GM10266 (cell line): ENCODE data around the gene RYR3.

ENCODE experiments used
- DNase-seq: peaks from one replicate; pipeline ENCODE4 v3.0.0; 2012; ENCODE audit errors: extremely low spot score
- TF ChIP-seq, protein P1 (sequence below): IDR thresholded peaks from 2 replicates; pipeline ENCODE4 v1.5.1; 2012; ENCODE audit warnings: mild to moderate bottlenecking, low read depth; ENCODE audit not compliant: control insufficient read depth, insufficient read depth; ENCODE audit errors: missing control alignments

The RYR3 gene

DNA sequence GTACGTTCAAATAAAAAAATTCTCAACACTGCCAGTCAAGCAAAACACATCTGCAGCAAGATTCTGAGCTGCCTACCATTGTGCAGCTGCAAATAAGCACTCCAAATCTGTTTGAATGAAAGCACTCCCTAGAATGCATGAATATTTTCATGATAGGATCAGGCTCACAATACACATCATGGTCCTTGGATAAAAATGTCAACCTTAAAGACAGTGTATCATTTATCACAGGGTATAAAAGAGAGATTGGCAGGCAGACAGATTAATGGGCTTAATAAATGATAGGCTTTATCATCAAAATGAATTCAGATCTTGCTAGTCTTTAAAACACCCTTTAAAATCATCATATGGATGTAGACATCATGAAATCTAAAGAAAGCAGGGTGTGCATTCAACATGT lies 9.2 kb downstream of the RYR3 start:
- DNase-seq, result no peak
- TF ChIP-seq, protein P1, sequence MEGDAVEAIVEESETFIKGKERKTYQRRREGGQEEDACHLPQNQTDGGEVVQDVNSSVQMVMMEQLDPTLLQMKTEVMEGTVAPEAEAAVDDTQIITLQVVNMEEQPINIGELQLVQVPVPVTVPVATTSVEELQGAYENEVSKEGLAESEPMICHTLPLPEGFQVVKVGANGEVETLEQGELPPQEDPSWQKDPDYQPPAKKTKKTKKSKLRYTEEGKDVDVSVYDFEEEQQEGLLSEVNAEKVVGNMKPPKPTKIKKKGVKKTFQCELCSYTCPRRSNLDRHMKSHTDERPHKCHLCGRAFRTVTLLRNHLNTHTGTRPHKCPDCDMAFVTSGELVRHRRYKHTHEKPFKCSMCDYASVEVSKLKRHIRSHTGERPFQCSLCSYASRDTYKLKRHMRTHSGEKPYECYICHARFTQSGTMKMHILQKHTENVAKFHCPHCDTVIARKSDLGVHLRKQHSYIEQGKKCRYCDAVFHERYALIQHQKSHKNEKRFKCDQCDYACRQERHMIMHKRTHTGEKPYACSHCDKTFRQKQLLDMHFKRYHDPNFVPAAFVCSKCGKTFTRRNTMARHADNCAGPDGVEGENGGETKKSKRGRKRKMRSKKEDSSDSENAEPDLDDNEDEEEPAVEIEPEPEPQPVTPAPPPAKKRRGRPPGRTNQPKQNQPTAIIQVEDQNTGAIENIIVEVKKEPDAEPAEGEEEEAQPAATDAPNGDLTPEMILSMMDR, result no peak

DNA sequence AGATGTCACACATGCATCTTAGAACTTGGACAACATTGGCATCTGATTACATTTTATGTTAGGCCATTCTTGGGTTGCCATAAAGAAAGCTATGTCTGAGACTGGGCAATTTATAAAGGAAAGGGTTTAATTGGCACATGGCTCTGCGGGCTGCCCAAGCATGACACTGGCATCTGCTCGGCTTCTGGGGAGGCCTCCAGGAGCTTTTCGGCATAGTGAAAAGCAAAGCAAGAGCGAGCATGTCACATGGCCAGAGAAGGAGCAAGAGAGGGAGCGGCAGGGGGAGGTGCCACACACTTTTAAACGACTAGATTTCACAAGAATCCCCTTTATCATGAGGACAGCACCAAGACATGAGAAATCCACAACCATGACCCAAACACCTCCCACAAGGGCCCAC lies 11.3 kb downstream of the RYR3 start:
- no peak for DNase-seq
- TF ChIP-seq, protein P1, result no peak

DNA sequence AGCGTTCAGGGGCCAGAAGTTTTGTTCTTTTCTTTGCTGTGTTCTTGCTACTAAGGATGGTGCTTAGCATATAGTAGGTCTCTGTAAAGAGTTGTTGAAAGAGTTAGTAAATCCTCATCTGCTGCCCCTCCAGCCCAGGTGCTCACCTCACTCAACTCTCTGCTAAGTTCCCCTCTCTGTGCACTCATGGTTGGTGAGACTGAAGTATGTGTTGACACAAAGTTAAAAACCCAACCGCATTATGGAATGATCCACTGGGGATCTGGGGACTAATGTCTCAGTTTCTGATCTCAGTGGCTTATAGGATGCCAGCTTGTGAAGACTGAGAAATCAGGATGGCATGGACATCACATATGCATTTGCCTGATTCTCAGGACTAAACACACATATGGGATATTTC lies 13.8 kb downstream of the RYR3 start:
- TF ChIP-seq, protein P1, result no peak

DNA sequence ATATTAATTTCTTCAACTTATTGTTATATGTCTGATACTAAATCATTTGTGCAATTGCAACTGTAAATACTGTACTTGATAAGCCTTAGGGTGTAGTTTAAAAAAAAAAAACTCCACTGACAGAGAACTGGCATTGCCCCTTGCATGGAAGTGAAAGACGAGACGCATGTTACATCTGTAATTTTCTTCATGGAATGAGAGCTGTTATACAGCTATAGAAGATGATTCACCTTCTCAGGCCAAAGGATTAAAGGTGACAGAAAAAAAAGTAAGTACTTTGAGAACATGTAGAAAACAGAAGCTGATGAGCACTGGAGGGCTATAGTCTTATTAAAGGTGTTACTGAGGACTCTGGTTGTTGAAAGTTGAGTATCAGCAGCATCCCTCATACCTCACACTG lies 16.1 kb downstream of the RYR3 start:
- TF ChIP-seq, protein P1, result no peak
- no peak for DNase-seq

More for the DNA sequence above, 13.8 kb downstream of the RYR3 start:
- no peak for DNase-seq

DNA sequence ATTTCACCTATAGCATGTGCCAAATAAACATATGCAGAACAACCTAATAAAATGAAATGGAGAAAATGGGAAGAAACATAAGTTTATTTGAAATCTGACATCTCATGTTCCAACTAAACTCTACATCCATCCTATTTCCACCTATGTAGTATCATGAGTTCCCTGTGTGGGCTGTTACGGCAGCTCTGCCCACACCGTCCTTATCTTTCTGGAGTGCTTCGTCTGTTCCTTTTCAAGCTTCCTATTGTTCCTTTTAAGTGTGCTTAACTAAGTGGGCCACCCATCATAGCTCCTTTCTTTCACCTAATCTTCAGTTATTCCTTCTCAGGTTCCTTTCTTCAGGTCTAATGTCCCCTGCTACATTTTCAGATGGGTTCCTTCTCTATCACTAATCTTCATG lies 17.3 kb downstream of the RYR3 start:
- no peak for DNase-seq
- TF ChIP-seq, protein P1, result no peak

DNA sequence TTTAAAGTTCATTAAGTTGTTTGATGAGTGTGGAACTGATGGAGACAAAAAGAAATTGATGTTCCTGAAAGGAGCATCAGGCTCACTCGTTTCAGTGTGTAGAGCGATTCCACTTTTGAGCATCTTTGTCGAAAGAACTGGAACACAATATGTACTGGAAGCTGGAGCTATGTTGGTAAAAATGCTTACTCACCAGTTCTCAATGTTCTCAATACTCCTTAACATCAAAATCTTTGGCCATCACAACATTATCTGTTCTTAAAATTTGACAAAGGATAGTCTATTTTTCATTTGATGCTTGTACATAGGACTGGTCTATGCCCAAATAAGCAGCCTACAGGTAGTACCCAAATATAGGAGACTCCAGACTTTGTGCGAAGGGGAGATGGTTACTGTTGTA lies 18.7 kb downstream of the RYR3 start:
- DNase-seq, result no peak
- TF ChIP-seq, protein P1, result no peak

DNA sequence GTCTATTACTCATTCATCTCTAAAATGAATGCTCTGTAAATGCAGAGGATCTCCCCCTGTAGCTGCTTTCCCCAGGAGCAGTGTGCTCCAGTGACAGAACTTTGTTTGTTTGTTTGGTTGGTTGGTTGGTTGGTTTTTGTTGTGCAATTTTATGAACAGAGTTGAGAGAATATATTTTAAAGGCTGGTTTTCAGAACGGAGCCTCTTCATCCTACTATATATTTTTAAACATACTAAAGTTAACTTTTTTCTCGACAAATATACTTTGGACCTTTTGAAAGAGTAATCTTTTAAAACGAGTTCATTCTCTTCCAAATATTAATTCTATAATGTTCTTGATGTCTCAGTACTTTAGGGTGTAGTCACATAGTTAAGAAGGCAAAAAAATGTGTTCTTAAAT lies 20.2 kb downstream of the RYR3 start:
- TF ChIP-seq, protein P1, result no peak
- DNase-seq, result no peak
